Transverse colon (tissue), 4 donors: Measurements from ENCODE around the gene LY6G6C. TPM values are rescaled to one million over a fixed set of nuclear protein-coding genes. Genes with fewer than 3 reads are reported as not detected.

Experiments
- DNase-seq: peaks from one replicate; pipeline ENCODE4 v3.0.0-alpha.2; 2019
- H3K27ac ChIP-seq, 4 donors: fragments of 200-600 bp; sonication (generic); 2 replicates each; pipeline ENCODE4 v1.5.1; 2016 to 2018; ENCODE audit warnings: inconsistent platforms in 4 of 4
- H3K27me3 ChIP-seq: fragments of 200-600 bp; sonication (generic); 2 replicates; pipeline ENCODE4 v1.5.1; 2017; ENCODE audit warnings: inconsistent platforms
- H3K36me3 ChIP-seq, 4 donors: fragments of 200-600 bp; sonication (generic); 2 replicates each; pipeline ENCODE4 v1.5.1; 2017 to 2019; ENCODE audit warnings: inconsistent platforms in 4 of 4
- H3K4me1 ChIP-seq, 4 donors: fragments of 200-600 bp; sonication (generic); 2 replicates each; pipeline ENCODE4 v1.5.1; 2017 to 2020; ENCODE audit warnings: inconsistent platforms in 4 of 4
- H3K4me3 ChIP-seq, 4 donors: fragments of 200-600 bp; sonication (generic); 1 replicate in 1 of 4; 2 replicates in 3 of 4; pipeline versions ENCODE4 v1.5.1 to v1.6.1; 2017 to 2019; ENCODE audit warnings: inconsistent platforms in 4 of 4
- H3K9me3 ChIP-seq, 2 donors: fragments of 200-600 bp; sonication (generic); 2 replicates each; pipeline ENCODE4 v1.5.1; 2017 to 2019; ENCODE audit warnings: inconsistent platforms in 2 of 2
- EP300 ChIP-seq: sonication (generic); formaldehyde crosslinking; IDR thresholded peaks from one replicate; pipeline ENCODE4 v1.6.1; 2017; ENCODE audit warnings: antibody characterized with exemption, low read depth
- POLR2A ChIP-seq: fragments of 450-650 bp; IDR thresholded peaks from one replicate; pipeline ENCODE4 v1.6.1; 2016; ENCODE audit warnings: antibody characterized with exemption, mild to moderate bottlenecking, moderate library complexity
- POLR2AphosphoS5 ChIP-seq, 3 donors: sonication (generic); formaldehyde crosslinking; IDR thresholded peaks; one replicate each; pipeline ENCODE4 v1.6.1; 2016; ENCODE audit warnings: antibody characterized with exemption in 3 of 3
- WGBS, 2 donors: methylation state at CpG; one replicate each; pipeline ENCODE4 v1.1.5; 2018; ENCODE audit warnings: low coverage in 1 of 2; 5-methylcytosine and 5-hydroxymethylcytosine counted together
- in situ Hi-C, 4 donors: fragments of 200-750 bp; cut with MboI; loops; one replicate each; pipeline versions ENCODE4 v1.15.0 to v1.15.1; 2017; ENCODE audit warnings: low sequenced_read_pairs in 3 of 4, low pct_ligation_motif_present in 1 of 4, low pct_unique_long_range_greater_than_20kb in 1 of 4
- intact Hi-C: fragments of 100-400 bp; cut with DNase I; formaldehyde crosslinking; loops from one replicate; pipeline ENCODE4 v1.15.1; 2023; ENCODE audit warnings: low total_unique reads
- small RNA-seq, 4 donors: library from RNA; depleted of rRNA; stranded (forward); fragments of <200 nt; gene quantifications; one replicate each; pipeline ENCODE3, GENCODE V24; 2016
- total RNA-seq, 4 donors: library from RNA; depleted of rRNA; stranded (reverse); fragments of >200 nt; gene quantifications; one replicate each; pipeline ENCODE4 v1.1.0, GENCODE V29; 2016

The LY6G6C gene
- total RNA-seq, 4 donors from 2014 or later: not detected

GRCh38 chr6:31669676-31670075 is 51.9 kb downstream of the LY6G6C start, which contains the start of gene LY6G5B:
Gene LY6G5B, plus strand, starts transcription at chr6:31669976. Its CDS starts 975 bp downstream, at chr6:31670951.
- in situ Hi-C loops (loop anchor here in 1 of 4 donors (10.0 kb wide), 1 partner anchor 285 kb away; the partner anchor contains the start of genes NELFE and SKIC2), intact Hi-C loops (no loop called here)
- Histone ChIP-seq H3K9me3 (no peaks in the 10 kb centered on the region), H3K4me3 (no peak within 1 kb of the TSS), H3K27ac (no peak within 1 kb of the TSS), H3K4me1 (peaks cover 8 to 18% (median 11%) of the 10 kb centered on the region in 4 donors), H3K27me3 (no peaks in the 10 kb centered on the region), H3K36me3 (peaks cover 0 to 54% (median 30%) of the 10 kb centered on the region in 4 donors)
- WGBS, 2 donors: 70 to 90% methylated on average over 2 to 8 of the region's 8 CpGs
- TF ChIP-seq EP300: no peak
- no peak for TF ChIP-seq POLR2A
- no peak for TF ChIP-seq POLR2AphosphoS5 (IDR thresholded peaks at IDR 0.05)
- no peak for DNase-seq

Small RNAs within 50 kb of the gene (small RNA-seq; reads per million reads assigned to genes)
- 0 reads per million in 4 donors for gene LY6G6D
- gene MIR4646: 0 to 0.55 (median 0.32) reads per million in 4 donors
- 0 reads per million in 4 donors for gene MSH5-SAPCD1
- gene RNU6-850P: 0 reads per million in 4 donors
- gene SAPCD1: 0 reads per million in 4 donors

Other genes starting within 250 kb of the LY6G6C start
- 1 to 10 TPM; 1.4 to 9.7 (median 4.0) TPM for gene MICB, start 223.6 kb downstream of the LY6G6C start, total RNA-seq
- not detected for gene MCCD1, start 192.8 kb downstream of the LY6G6C start, total RNA-seq
- 100 to 1,000 TPM; 147 to 519 (median 271) TPM for gene DDX39B, start 179.7 kb downstream of the LY6G6C start, total RNA-seq
- gene ATP6V1G2, start 175.1 kb downstream of the LY6G6C start, total RNA-seq: under 1 TPM in 2 of 4 donors, not detected in 2; 0.82 to 0.95 TPM
- gene NFKBIL1, start 174.1 kb downstream of the LY6G6C start, total RNA-seq: 10 to 100 TPM; 13.7 to 29.5 (median 22.9) TPM
- not detected for gene LTA, start 149.5 kb downstream of the LY6G6C start, total RNA-seq
- gene TNF, start 146.2 kb downstream of the LY6G6C start, total RNA-seq: 1 to 10 TPM in 1 of 4 donors, under 1 TPM in 1, not detected in 2; 0.41 to 1.1 TPM
- gene LTB, start 139.3 kb downstream of the LY6G6C start, total RNA-seq: 10 to 100 TPM in 1 of 4 donors, 1 to 10 TPM in 1, not detected in 2; 7.6 to 34.8 TPM
- 1 to 10 TPM in 3 of 4 donors, not detected in 1; 1.1 to 7.6 (median 1.9) TPM for gene LST1, start 135.5 kb downstream of the LY6G6C start, total RNA-seq
- not detected for gene NCR3, start 128.7 kb downstream of the LY6G6C start, total RNA-seq
- gene AIF1, start 106.5 kb downstream of the LY6G6C start, total RNA-seq: 10 to 100 TPM in 2 of 4 donors, 1 to 10 TPM in 1, not detected in 1; 9.4 to 19.5 (median 17.3) TPM
- 100 to 1,000 TPM in 1 of 4 donors, 10 to 100 TPM in 3; 63.9 to 138 (median 85.8) TPM for gene PRRC2A, start 101.0 kb downstream of the LY6G6C start, total RNA-seq
- 100 to 1,000 TPM; 221 to 310 (median 231) TPM for gene BAG6, start 69.1 kb downstream of the LY6G6C start, total RNA-seq
- 1 to 10 TPM in 2 of 4 donors, not detected in 2; 2.2 to 5.5 TPM for gene APOM, start 65.9 kb downstream of the LY6G6C start, total RNA-seq
- 10 to 100 TPM; 18.7 to 45.7 (median 25.2) TPM for gene C6orf47, start 61.0 kb downstream of the LY6G6C start, total RNA-seq
- 10 to 100 TPM in 3 of 4 donors, 1 to 10 TPM in 1; 2.4 to 32.9 (median 23.2) TPM for gene GPANK1, start 56.7 kb downstream of the LY6G6C start, total RNA-seq
- gene CSNK2B, start 55.7 kb downstream of the LY6G6C start, total RNA-seq: 100 to 1,000 TPM; 182 to 231 (median 210) TPM
- gene LY6G5B, start 51.8 kb downstream of the LY6G6C start, total RNA-seq: 10 to 100 TPM in 2 of 4 donors, 1 to 10 TPM in 2; 2.4 to 21.3 (median 10.3) TPM
- 1 to 10 TPM in 1 of 4 donors, under 1 TPM in 1, not detected in 2; 0.95 to 2.2 TPM for gene LY6G5C, start 40.7 kb downstream of the LY6G6C start, total RNA-seq
- 10 to 100 TPM; 45.4 to 72.8 (median 67.4) TPM for gene ABHD16A, start 18.4 kb downstream of the LY6G6C start, total RNA-seq
- gene LY6G6F, start 14.9 kb downstream of the LY6G6C start, total RNA-seq: not detected
- gene LY6G6D, start 6.4 kb downstream of the LY6G6C start, total RNA-seq: not detected
- under 1 TPM in 1 of 4 donors, not detected in 3; 0.16 TPM for gene MPIG6B, start 1.6 kb upstream of the LY6G6C start, total RNA-seq
- 100 to 1,000 TPM in 3 of 4 donors, 10 to 100 TPM in 1; 78.3 to 148 (median 107) TPM for gene DDAH2, start 7.6 kb upstream of the LY6G6C start, total RNA-seq
- gene CLIC1, start 14.8 kb upstream of the LY6G6C start, total RNA-seq: 100 to 1,000 TPM; 253 to 375 (median 362) TPM
- 100 to 1,000 TPM in 1 of 4 donors, 10 to 100 TPM in 3; 16.5 to 159 (median 43.9) TPM for gene MSH5, start 18.3 kb upstream of the LY6G6C start, total RNA-seq
- gene SAPCD1, start 40.9 kb upstream of the LY6G6C start, total RNA-seq: 10 to 100 TPM in 1 of 4 donors, 1 to 10 TPM in 1, not detected in 2; 3.3 to 11.1 TPM
- gene VWA7, start 55.6 kb upstream of the LY6G6C start, total RNA-seq: 10 to 100 TPM in 2 of 4 donors, 1 to 10 TPM in 2; 7.6 to 22.1 (median 9.6) TPM
- gene VARS1, start 74.0 kb upstream of the LY6G6C start, total RNA-seq: 10 to 100 TPM; 18.0 to 54.7 (median 31.1) TPM
- gene LSM2, start 85.2 kb upstream of the LY6G6C start, total RNA-seq: 10 to 100 TPM; 23.5 to 43.0 (median 34.8) TPM
- under 1 TPM in 2 of 4 donors, not detected in 2; 0.64 to 0.68 TPM for gene HSPA1L, start 93.5 kb upstream of the LY6G6C start, total RNA-seq
- 100 to 1,000 TPM; 192 to 247 (median 221) TPM for gene HSPA1A, start 93.8 kb upstream of the LY6G6C start, total RNA-seq
- 100 to 1,000 TPM; 104 to 471 (median 278) TPM for gene HSPA1B, start 106.0 kb upstream of the LY6G6C start, total RNA-seq
- gene NEU1, start 141.1 kb upstream of the LY6G6C start, total RNA-seq: 10 to 100 TPM; 21.1 to 88.7 (median 65.4) TPM
- 100 to 1,000 TPM; 149 to 734 (median 395) TPM for gene SLC44A4, start 157.3 kb upstream of the LY6G6C start, total RNA-seq
- 10 to 100 TPM; 25.9 to 33.3 (median 27.9) TPM for gene EHMT2, start 176.0 kb upstream of the LY6G6C start, total RNA-seq
- 1 to 10 TPM in 1 of 4 donors, under 1 TPM in 3; 0.14 to 1.3 (median 0.77) TPM for gene ZBTB12, start 180.3 kb upstream of the LY6G6C start, total RNA-seq
- gene C2, start 206.0 kb upstream of the LY6G6C start, total RNA-seq: 1 to 10 TPM; 4.6 to 9.4 (median 7.5) TPM
- 10 to 100 TPM in 3 of 4 donors, 1 to 10 TPM in 1; 9.0 to 59.7 (median 39.6) TPM for gene CFB, start 224.3 kb upstream of the LY6G6C start, total RNA-seq
- gene NELFE, start 237.2 kb upstream of the LY6G6C start, total RNA-seq: 100 to 1,000 TPM in 1 of 4 donors, 10 to 100 TPM in 3; 59.2 to 114 (median 88.0) TPM
- gene SKIC2, start 237.4 kb upstream of the LY6G6C start, total RNA-seq: 100 to 1,000 TPM in 1 of 4 donors, 10 to 100 TPM in 3; 52.8 to 173 (median 71.3) TPM